Upper lobe of left lung (tissue), 6 donors: ENCODE results near the gene KCNN2. TPM values are rescaled to one million over a fixed set of nuclear protein-coding genes. Genes with fewer than 3 reads are reported as not detected.

Experiments used
- ATAC-seq, 2 donors: fragments of 200-7000 bp; cut with Tn5 transposase; one replicate each; pipeline ENCODE4 v1.9.1; 2022; ENCODE audit warnings: mild to moderate bottlenecking in 2 of 2, moderate library complexity in 2 of 2; ENCODE audit not compliant: low FRiP score in 2 of 2
- DNase-seq, 2 donors: peaks; one replicate each; pipeline ENCODE4 v3.0.0-alpha.2; 2019 to 2020
- H3K27ac ChIP-seq, 4 donors: fragments of 200-600 bp; sonication (generic); one replicate each; pipeline ENCODE4 v1.5.1; 2016 to 2019
- H3K27me3 ChIP-seq, 4 donors: fragments of 200-600 bp; sonication (generic); one replicate each; pipeline ENCODE4 v1.5.1; 2017 to 2019
- H3K36me3 ChIP-seq, 4 donors: fragments of 200-600 bp; sonication (generic); one replicate each; pipeline ENCODE4 v1.5.1; 2016 to 2019
- H3K4me1 ChIP-seq, 4 donors: fragments of 200-600 bp; sonication (generic); one replicate each; pipeline ENCODE4 v1.5.1; 2018 to 2019
- H3K4me3 ChIP-seq, 4 donors: fragments of 200-600 bp; sonication (generic); one replicate each; pipeline ENCODE4 v1.5.1; 2017 to 2019; ENCODE audit warnings: mild to moderate bottlenecking in 2 of 4, moderate library complexity in 1 of 4
- H3K9me3 ChIP-seq, 4 donors: fragments of 200-600 bp; sonication (generic); one replicate each; pipeline ENCODE4 v1.5.1; 2018 to 2019
- CTCF ChIP-seq, 6 experiments: fragments of 450-650 bp in 4 of 6; fragments of 200-600 bp in 2 of 6; sonication (generic) in 2 of 6; IDR thresholded peaks; one replicate each; pipeline ENCODE4 v1.5.1; 2016 to 2019; ENCODE audit warnings: antibody characterized with exemption in 6 of 6
- EP300 ChIP-seq, 4 donors: sonication (generic); formaldehyde crosslinking; IDR thresholded peaks; one replicate each; pipeline ENCODE4 v1.5.1; 2017; ENCODE audit warnings: antibody characterized with exemption in 4 of 4, control low read depth in 2 of 4
- POLR2A ChIP-seq, 4 donors: fragments of 450-650 bp; IDR thresholded peaks; one replicate each; pipeline ENCODE4 v1.5.1; 2016 to 2017; ENCODE audit warnings: antibody characterized with exemption in 4 of 4, mild to moderate bottlenecking in 2 of 4
- POLR2AphosphoS5 ChIP-seq, 2 donors: sonication (generic); formaldehyde crosslinking; IDR thresholded peaks; one replicate each; pipeline ENCODE4 v1.5.1; 2017; ENCODE audit warnings: antibody characterized with exemption in 2 of 2
- WGBS, 2 donors: methylation state at CpG; one replicate each; pipeline ENCODE4 v1.1.5; 2017 to 2018; 5-methylcytosine and 5-hydroxymethylcytosine counted together
- total RNA-seq, 6 donors: library from RNA; depleted of rRNA in 4 of 6; stranded (reverse); fragments of >200 nt in 4 of 6; gene quantifications; one replicate each; pipeline versions ENCODE4 v1.1.0 to v1.2.1, GENCODE V29; 2016 to 2021
- donor health status: DM: no; HTN: no; CAD: no; lungs with moderate emphysema.
- donor health status: DM: no; HTN: yes; CAD: no; lungs with severe emphysema.

KCNN2 gene
- total RNA-seq, 6 donors from 2014 or later, result 0.55 to 3.2 (median 1.9) TPM

- Histone ChIP-seq H3K9me3 (no peaks in the 10 kb centered on the region), H3K36me3 (no peaks in the 10 kb centered on the region), H3K4me3 (no peak overlapping the region), H3K4me1 (no peaks in the 10 kb centered on the region), H3K27ac (peak overlapping the region in 2 of 4 donors; percentile 44 to 57), H3K27me3 (no peaks in the 10 kb centered on the region)
- ATAC-seq (no peak), DNase-seq (no peak)
- TF ChIP-seq POLR2A (IDR thresholded peaks at IDR 0.05) (no peak), CTCF (IDR thresholded peaks at IDR 0.05) (no peak), POLR2AphosphoS5 (IDR thresholded peaks at IDR 0.05) (no peak), EP300 (IDR thresholded peaks at IDR 0.05) (no peak)
- WGBS, 2 donors, result 46 to 86% methylated on average over 1 of the region's 1 CpG
Observed at GRCh38 chr5:114319236-114319635, 42.6 kb upstream of the KCNN2 start.

- Histone ChIP-seq H3K36me3 (no peaks in the 10 kb centered on the region), H3K27ac (peak overlapping the region; percentile 8 to 72 (median 36)), H3K27me3 (no peaks in the 10 kb centered on the region), H3K9me3 (no peaks in the 10 kb centered on the region), H3K4me1 (no peaks in the 10 kb centered on the region), H3K4me3 (no peak overlapping the region)
- no peak for ATAC-seq
- 44 to 57% methylated on average over 1 of the region's 1 CpG for WGBS, 2 donors
- no peak for DNase-seq
- no peak for TF ChIP-seq CTCF (IDR thresholded peaks at IDR 0.05)
- TF ChIP-seq POLR2AphosphoS5 (IDR thresholded peaks at IDR 0.05), result no peak
- TF ChIP-seq POLR2A (IDR thresholded peaks at IDR 0.05), result no peak
- TF ChIP-seq EP300 (IDR thresholded peaks at IDR 0.05), result no peak
Observed at GRCh38 chr5:114319821-114320220, 42.0 kb upstream of the KCNN2 start.

GRCh38 chr5:114324282-114324681, 37.6 kb upstream of the KCNN2 start:
- Histone ChIP-seq H3K27ac (no peak overlapping the region), H3K9me3 (no peaks in the 10 kb centered on the region), H3K27me3 (no peaks in the 10 kb centered on the region), H3K4me3 (no peak overlapping the region), H3K4me1 (no peaks in the 10 kb centered on the region), H3K36me3 (no peaks in the 10 kb centered on the region)
- WGBS, 2 donors, result 81 to 91% methylated on average over 1 of the region's 1 CpG
- ATAC-seq, result no peak
- no peak for TF ChIP-seq CTCF (IDR thresholded peaks at IDR 0.05)
- no peak for TF ChIP-seq EP300 (IDR thresholded peaks at IDR 0.05)
- no peak for TF ChIP-seq POLR2AphosphoS5 (IDR thresholded peaks at IDR 0.05)
- no peak for TF ChIP-seq POLR2A (IDR thresholded peaks at IDR 0.05)
- no peak for DNase-seq

- Histone ChIP-seq H3K36me3 (no peaks in the 10 kb centered on the region), H3K4me3 (no peak overlapping the region), H3K27ac (no peak overlapping the region), H3K4me1 (no peaks in the 10 kb centered on the region), H3K9me3 (no peaks in the 10 kb centered on the region), H3K27me3 (no peaks in the 10 kb centered on the region)
- ATAC-seq (no peak), DNase-seq (peak in 1 of 2 donors; percentile 22)
- 8 to 23% methylated on average over 3 of the region's 3 CpGs for WGBS, 2 donors
- peak in 1 of 4 donors; percentile 47 for TF ChIP-seq EP300 (IDR thresholded peaks at IDR 0.05)
- no peak for TF ChIP-seq POLR2AphosphoS5 (IDR thresholded peaks at IDR 0.05)
- no peak for TF ChIP-seq POLR2A (IDR thresholded peaks at IDR 0.05)
- TF ChIP-seq CTCF (IDR thresholded peaks at IDR 0.05), result no peak
Observed at GRCh38 chr5:114325541-114325940, 36.3 kb upstream of the KCNN2 start.

GRCh38 chr5:114327474-114327873, 34.4 kb upstream of the KCNN2 start:
- no peaks in the 10 kb centered on the region for H3K4me1 ChIP-seq
- DNase-seq, result no peak
- H3K4me3 ChIP-seq, result no peak overlapping the region
- WGBS, 2 donors, result 46 to 63% methylated on average over 3 of the region's 3 CpGs
- TF ChIP-seq CTCF (IDR thresholded peaks at IDR 0.05) (no peak), EP300 (IDR thresholded peaks at IDR 0.05) (no peak), POLR2A (IDR thresholded peaks at IDR 0.05) (no peak), POLR2AphosphoS5 (IDR thresholded peaks at IDR 0.05) (no peak)
- H3K36me3 ChIP-seq, result no peaks in the 10 kb centered on the region
- H3K27ac ChIP-seq, result no peak overlapping the region
- H3K27me3 ChIP-seq, result no peaks in the 10 kb centered on the region
- ATAC-seq, result no peak
- no peaks in the 10 kb centered on the region for H3K9me3 ChIP-seq
